ENCODE measurements around the gene CYP46A1.

DNA sequence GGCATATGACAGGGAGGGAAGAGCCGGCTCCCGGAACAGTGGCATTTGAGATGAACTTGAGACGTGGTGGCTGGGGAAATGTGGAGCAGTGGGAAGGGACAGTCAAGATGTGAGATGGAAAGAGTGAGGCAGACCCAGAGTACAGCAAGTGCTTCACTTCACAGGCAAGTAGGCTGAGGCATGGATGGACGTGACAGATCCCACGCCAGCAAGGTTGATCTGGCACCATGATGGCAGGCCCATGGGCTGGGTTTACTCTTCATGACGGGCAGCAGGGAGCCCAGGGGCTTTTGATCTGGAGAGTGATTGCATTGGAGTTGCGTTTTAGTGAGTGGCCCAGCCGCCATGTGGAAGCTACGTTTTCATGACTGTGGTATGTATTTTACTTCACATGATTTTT is 91.3 kb downstream of the CYP46A1 start:
- TF ChIP-seq POLR2AphosphoS5 (IDR thresholded peaks at IDR 0.05; ENCODE audit: low read depth), result no peak
- TF ChIP-seq, protein P1, sequence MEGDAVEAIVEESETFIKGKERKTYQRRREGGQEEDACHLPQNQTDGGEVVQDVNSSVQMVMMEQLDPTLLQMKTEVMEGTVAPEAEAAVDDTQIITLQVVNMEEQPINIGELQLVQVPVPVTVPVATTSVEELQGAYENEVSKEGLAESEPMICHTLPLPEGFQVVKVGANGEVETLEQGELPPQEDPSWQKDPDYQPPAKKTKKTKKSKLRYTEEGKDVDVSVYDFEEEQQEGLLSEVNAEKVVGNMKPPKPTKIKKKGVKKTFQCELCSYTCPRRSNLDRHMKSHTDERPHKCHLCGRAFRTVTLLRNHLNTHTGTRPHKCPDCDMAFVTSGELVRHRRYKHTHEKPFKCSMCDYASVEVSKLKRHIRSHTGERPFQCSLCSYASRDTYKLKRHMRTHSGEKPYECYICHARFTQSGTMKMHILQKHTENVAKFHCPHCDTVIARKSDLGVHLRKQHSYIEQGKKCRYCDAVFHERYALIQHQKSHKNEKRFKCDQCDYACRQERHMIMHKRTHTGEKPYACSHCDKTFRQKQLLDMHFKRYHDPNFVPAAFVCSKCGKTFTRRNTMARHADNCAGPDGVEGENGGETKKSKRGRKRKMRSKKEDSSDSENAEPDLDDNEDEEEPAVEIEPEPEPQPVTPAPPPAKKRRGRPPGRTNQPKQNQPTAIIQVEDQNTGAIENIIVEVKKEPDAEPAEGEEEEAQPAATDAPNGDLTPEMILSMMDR (IDR thresholded peaks at IDR 0.05; ENCODE audit: insufficient read depth, low read length), result no peak
